Measurements from ENCODE around the gene COPS6. TPM values are rescaled to one million over a fixed set of nuclear protein-coding genes. Genes with fewer than 3 reads are reported as not detected.

The COPS6 gene
- total RNA-seq, 1 donor from 2014 or later = 77.4 TPM

DNA sequence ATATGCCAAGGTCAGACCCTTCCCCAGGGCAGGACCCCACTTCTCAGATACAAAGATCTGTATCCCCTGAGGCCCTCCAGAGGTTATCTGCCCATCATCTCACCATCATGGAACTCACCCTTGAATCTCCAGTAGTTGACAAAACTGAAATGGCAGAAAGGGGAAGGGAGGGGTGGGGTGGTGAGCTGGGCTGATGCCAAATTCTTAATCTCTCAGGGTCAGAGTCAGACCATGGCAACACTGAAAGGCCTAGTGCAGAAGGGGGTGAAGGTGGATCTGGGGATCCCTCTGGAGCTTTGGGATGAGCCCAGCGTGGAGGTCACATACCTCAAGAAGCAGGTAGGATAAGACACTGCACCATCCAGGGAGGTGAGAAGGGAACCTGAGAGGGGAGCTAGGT lies 33.8 kb downstream of the COPS6 start:
- Mint-ChIP-seq H3K4me1 (ENCODE audit: low read depth, unreplicated experiment) (peaks cover 6% of the 10 kb centered on the region), H3K4me3 (ENCODE audit: unreplicated experiment) (no peak overlapping the region), H3K27ac (ENCODE audit: unreplicated experiment) (no peak overlapping the region), H3K36me3 (ENCODE audit: unreplicated experiment) (no peaks in the 10 kb centered on the region), H3K9me3 (ENCODE audit: unreplicated experiment) (peaks cover 13% of the 10 kb centered on the region), H3K27me3 (ENCODE audit: unreplicated experiment) (peaks cover 9% of the 10 kb centered on the region)
- no peak for DNase-seq
- TF ChIP-seq, protein P1, sequence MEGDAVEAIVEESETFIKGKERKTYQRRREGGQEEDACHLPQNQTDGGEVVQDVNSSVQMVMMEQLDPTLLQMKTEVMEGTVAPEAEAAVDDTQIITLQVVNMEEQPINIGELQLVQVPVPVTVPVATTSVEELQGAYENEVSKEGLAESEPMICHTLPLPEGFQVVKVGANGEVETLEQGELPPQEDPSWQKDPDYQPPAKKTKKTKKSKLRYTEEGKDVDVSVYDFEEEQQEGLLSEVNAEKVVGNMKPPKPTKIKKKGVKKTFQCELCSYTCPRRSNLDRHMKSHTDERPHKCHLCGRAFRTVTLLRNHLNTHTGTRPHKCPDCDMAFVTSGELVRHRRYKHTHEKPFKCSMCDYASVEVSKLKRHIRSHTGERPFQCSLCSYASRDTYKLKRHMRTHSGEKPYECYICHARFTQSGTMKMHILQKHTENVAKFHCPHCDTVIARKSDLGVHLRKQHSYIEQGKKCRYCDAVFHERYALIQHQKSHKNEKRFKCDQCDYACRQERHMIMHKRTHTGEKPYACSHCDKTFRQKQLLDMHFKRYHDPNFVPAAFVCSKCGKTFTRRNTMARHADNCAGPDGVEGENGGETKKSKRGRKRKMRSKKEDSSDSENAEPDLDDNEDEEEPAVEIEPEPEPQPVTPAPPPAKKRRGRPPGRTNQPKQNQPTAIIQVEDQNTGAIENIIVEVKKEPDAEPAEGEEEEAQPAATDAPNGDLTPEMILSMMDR (IDR thresholded peaks at IDR 0.05; ENCODE audit: partially characterized antibody, unreplicated experiment) = no peak

DNA sequence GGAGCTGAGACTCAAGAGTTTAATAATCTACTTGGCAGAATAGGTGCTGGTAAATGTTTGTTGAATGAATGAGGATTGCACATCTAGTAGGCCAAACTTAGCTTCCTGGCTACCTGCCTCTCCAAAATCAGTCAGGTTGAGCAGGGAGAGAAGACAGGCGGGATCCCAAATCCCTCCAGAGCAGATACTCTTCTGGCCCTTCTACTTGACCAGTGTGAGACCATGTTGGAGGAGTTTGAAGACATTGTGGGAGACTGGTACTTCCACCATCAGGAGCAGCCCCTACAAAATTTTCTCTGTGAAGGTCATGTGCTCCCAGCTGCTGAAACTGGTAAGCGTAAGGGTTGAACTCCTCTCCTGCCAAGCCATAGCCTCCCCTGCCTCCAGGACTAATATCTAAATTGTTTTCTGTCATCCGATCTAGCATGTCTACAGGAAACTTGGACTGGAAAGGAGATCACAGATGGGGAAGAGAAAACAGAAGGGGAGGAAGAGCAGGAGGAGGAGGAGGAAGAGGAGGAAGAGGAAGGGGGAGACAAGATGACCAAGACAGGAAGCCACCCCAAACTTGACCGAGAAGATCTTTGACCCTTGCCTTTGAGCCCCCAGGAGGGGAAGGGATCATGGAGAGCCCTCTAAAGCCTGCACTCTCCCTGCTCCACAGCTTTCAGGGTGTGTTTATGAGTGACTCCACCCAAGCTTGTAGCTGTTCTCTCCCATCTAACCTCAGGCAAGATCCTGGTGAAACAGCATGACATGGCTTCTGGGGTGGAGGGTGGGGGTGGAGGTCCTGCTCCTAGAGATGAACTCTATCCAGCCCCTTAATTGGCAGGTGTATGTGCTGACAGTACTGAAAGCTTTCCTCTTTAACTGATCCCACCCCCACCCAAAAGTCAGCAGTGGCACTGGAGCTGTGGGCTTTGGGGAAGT lies 35.8 kb downstream of the COPS6 start:
- H3K36me3 Mint-ChIP-seq (ENCODE audit: unreplicated experiment) = no peaks in the 10 kb centered on the region
- DNase-seq = no peak
- H3K27ac Mint-ChIP-seq (ENCODE audit: unreplicated experiment) = no peak overlapping the region
- H3K27me3 Mint-ChIP-seq (ENCODE audit: unreplicated experiment) = peaks cover 10% of the 10 kb centered on the region
- TF ChIP-seq, protein P1 (IDR thresholded peaks at IDR 0.05; ENCODE audit: partially characterized antibody, unreplicated experiment) = no peak
- H3K4me3 Mint-ChIP-seq (ENCODE audit: unreplicated experiment) = no peak overlapping the region
- peaks cover 4% of the 10 kb centered on the region for H3K4me1 Mint-ChIP-seq (ENCODE audit: low read depth, unreplicated experiment)
- peaks cover 8% of the 10 kb centered on the region for H3K9me3 Mint-ChIP-seq (ENCODE audit: unreplicated experiment)

DNA sequence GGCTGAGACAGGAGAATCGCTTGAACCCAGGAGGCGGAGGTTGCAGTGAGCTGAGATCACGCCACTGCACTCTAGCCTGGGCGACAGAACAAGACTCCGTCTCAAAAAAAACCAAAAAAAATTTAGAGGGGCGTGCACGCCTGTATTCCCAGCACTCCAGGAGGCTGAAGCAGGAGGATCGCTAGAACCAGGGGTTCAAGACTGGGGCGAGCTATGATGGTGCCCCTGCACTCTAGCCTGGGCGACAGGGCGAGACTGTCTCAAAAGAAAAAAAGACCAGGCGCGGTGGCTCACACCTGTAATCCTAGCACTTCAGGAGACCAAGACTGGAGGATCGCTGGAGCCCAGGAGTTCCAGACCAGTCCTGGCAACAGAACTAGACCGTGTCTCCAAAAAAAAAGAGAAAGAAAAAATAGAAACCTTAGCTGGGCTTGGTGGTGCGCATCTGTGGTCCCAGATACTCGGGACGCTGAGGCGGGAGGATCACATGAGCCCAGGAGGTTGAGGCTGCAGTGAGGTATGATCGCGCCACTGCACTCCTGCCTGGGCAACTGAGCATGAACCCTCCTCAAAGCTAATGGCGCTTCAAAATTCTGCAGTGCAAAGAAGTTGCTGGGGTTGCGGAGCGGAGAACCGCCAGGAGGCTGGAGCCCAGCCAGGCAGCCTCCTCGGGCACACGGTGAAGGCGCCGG lies 37.6 kb downstream of the COPS6 start:
- no peak for DNase-seq
- Mint-ChIP-seq H3K27ac (ENCODE audit: unreplicated experiment) (peak overlapping the region; percentile 99), H3K4me1 (ENCODE audit: low read depth, unreplicated experiment) (no peaks in the 10 kb centered on the region), H3K27me3 (ENCODE audit: unreplicated experiment) (peaks cover 7% of the 10 kb centered on the region), H3K36me3 (ENCODE audit: unreplicated experiment) (no peaks in the 10 kb centered on the region), H3K4me3 (ENCODE audit: unreplicated experiment) (peak overlapping the region; percentile 96), H3K9me3 (ENCODE audit: unreplicated experiment) (peaks cover 4% of the 10 kb centered on the region)
- TF ChIP-seq, protein P1 (IDR thresholded peaks at IDR 0.05; ENCODE audit: partially characterized antibody, unreplicated experiment) = no peak

DNA sequence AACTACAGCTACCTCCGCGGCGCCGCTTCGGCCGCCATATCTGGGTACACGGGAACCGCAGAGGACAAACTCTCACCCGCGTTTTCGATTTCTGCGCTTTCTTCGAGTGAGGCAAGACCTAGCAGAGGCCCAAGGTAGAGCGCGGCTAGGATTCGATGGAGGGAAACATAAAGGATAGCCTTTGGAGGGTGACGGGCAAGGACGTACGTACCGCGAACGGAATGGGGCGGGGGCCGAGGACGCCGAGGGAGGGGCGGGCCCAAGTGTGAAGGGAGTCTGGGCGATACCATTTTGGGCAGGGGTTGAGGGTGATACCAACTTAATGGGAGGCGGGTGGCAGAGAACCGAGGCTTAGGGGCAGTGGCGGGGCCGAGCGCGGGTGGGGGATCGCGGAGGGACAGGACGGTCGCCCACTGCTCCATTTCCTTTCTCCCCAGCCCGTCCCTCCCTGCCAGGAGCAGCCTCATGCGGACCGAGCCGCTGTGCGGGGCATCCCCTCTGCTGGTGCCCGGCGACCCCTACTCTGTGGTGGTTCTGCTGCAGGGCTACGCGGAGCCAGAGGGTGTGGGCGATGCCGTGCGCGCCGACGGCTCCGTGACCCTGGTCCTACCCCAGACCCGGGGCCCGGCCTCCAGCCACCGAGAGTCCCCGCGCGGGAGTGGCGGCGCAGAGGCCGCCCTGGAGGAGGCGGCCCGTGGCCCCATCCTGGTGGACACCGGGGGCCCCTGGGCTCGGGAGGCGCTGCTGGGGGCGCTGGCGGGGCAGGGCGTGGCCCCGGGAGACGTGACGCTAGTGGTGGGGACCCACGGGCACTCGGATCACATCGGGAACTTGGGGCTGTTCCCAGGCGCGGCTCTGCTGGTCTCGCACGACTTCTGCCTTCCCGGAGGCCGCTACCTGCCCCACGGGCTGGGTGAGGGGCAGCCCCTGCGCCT lies 38.4 kb downstream of the COPS6 start, which contains the start of gene MBLAC1:
Gene MBLAC1, plus strand, starts transcription at position 37 of the 935 bp plus-strand sequence. Its CDS starts 429 bp downstream, at position 466.
- TF ChIP-seq, protein P1 (IDR thresholded peaks at IDR 0.05; ENCODE audit: partially characterized antibody, unreplicated experiment) = no peak
- DNase-seq = peak; percentile 91
- H3K36me3 Mint-ChIP-seq (ENCODE audit: unreplicated experiment) = no peaks in the 10 kb centered on the region
- H3K27ac Mint-ChIP-seq (ENCODE audit: unreplicated experiment) = peak within 1 kb of the TSS; percentile 99
- peaks cover 7% of the 10 kb centered on the region for H3K27me3 Mint-ChIP-seq (ENCODE audit: unreplicated experiment)
- no peaks in the 10 kb centered on the region for H3K4me1 Mint-ChIP-seq (ENCODE audit: low read depth, unreplicated experiment)
- H3K4me3 Mint-ChIP-seq (ENCODE audit: unreplicated experiment) = peak within 1 kb of the TSS; percentile 96
- peaks cover 2% of the 10 kb centered on the region for H3K9me3 Mint-ChIP-seq (ENCODE audit: unreplicated experiment)
